GM21447 (cell line): Measurements from ENCODE around the gene ULK1.
A peak's percentile ranks its signal among the peaks of the same experiment; 100 is the strongest.

Source experiments
- ATAC-seq: cut with Tn5 transposase; IDR thresholded peaks from one replicate; pipeline ENCODE4 v1.9.1; 2021; ENCODE audit not compliant: unreplicated experiment

ULK1 gene

DNA sequence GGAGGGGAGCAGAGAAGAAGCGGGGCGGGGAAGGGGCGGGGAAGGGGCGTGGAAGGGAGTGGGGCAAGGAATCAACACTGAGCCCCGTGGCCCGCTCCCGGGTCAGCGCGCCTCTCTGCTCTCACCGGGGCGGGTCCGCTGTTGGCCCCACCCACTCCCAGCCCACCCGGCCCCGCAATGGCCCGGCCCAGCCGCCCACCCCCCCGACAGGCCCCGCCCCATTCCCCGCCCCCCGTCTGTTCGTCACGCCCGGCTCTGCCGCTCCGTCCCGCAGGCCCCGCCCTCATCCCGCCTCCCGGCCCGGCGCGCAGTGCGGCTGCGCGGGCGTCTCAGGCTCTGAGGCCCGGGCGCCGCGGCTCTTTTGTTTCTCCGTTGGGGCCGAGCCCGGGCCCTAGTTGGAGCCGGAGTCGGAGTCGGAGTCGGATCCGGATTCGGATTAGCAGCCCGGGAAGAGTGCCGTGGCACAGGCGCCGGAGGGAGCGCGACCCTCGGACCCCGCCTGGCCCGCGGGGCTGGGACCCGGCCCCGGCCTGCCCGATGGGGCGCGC lies at the start of gene ULK1:
ULK1 (plus strand) TSS at position 310 of the 548 bp plus-strand sequence. CDS start 380 bp downstream, outside the sequence.
- ATAC-seq = peak; percentile 67

DNA sequence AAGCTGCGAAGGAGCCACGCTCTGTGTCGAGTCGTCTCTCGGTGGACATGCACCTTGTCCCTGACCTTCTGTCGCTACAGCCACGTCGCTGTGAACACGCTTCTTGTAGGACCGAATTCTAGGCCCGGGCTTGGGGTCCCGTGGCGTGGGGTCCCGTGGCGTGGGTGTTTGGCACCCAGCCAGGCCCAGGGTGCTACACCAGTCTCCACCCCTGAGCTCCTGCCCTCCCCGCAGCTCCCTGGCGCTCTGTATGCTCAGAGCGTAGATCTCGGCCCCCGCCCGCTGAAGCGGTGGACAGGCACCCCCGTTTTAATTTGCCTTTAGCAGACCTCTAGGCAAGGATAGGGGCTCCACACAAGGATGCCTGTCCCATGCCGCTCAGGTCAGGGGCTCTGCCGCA lies 49.8 kb upstream of the ULK1 start:
- ATAC-seq = no peak

DNA sequence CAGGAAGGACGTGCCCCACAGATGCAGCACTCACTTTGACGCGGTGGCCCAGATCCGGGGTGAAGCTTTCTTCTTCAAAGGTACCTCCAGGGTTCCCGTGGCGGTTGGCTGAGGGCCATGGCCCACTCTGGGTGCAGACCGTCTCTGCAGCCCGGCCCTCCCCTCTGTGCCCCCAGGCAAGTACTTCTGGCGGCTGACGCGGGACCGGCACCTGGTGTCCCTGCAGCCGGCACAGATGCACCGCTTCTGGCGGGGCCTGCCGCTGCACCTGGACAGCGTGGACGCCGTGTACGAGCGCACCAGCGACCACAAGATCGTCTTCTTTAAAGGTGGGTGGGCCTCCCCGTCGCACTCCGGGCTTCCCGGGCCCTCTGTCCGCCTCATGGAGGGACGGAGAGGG lies 49.3 kb upstream of the ULK1 start:
- no peak for ATAC-seq

DNA sequence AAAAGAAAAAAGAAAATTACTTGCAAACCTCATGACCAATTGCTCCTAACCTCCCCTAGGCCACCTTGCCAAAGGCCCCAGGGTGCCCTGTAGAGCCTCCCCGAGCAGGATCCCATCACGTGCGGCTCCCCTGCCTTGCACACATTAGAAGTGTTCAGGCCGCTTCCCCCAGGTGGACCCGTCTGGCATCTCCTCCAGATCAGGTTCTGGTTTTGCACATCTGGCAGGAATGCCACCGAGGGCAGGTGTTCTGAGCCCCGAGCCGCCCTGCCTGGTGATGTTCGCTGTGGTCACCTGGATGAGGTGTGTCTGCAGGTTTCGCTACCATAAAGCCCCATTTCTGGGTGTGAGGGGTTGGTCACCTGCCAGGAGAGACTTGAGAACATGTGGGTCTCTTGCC lies 47.0 kb upstream of the ULK1 start:
- ATAC-seq = no peak

DNA sequence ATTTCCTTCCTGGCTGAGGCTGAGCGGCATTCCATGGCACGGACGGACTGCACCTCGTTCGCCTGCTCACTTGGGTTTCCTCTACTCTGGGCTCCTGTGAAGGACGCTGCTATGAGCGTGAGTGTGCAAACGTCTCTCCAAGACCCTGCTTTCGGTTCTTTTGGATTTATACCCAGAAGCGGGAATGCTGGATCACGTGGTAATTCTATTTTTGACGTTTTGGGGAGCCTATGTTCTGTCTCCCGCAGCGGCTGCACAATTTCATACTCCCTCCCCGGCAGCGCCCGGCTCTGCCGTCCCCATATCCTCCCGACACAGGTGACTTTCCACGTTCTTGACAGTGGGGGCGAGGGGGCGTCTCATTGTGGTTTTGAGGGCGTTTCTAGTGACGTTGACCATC lies 45.7 kb upstream of the ULK1 start:
- ATAC-seq = no peak

DNA sequence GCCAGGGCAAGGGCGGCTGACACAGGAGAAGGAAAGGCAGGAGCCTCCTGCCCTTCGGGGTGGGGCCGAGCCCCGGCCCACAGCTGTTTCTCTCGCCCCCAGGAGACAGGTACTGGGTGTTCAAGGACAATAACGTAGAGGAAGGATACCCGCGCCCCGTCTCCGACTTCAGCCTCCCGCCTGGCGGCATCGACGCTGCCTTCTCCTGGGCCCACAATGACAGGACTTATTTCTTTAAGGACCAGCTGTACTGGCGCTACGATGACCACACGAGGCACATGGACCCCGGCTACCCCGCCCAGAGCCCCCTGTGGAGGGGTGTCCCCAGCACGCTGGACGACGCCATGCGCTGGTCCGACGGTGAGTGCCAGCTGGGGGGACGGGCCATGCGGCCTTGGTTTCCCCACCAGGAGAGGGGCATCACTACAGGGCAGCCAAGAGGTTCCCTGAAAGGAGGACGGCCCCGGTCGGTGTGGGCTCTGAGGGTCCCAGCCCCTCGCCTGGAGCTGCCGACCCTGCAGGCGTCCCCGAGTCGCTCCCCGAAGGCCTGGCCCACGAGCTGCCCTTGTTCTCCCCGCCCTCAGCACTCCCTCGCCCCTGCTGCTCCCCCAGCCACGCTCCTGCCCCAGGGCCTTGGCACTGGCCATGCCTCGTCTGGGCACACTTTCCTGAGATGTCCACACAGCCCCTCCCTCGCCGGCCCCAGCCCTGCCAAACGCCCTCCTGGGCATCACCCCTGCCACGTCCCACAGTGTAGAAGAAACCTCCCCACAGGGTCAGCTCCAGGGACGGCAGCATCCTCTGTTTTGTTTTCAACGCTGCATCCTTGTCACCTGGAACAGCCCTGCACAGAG lies 44.5 kb upstream of the ULK1 start:
- no peak for ATAC-seq

DNA sequence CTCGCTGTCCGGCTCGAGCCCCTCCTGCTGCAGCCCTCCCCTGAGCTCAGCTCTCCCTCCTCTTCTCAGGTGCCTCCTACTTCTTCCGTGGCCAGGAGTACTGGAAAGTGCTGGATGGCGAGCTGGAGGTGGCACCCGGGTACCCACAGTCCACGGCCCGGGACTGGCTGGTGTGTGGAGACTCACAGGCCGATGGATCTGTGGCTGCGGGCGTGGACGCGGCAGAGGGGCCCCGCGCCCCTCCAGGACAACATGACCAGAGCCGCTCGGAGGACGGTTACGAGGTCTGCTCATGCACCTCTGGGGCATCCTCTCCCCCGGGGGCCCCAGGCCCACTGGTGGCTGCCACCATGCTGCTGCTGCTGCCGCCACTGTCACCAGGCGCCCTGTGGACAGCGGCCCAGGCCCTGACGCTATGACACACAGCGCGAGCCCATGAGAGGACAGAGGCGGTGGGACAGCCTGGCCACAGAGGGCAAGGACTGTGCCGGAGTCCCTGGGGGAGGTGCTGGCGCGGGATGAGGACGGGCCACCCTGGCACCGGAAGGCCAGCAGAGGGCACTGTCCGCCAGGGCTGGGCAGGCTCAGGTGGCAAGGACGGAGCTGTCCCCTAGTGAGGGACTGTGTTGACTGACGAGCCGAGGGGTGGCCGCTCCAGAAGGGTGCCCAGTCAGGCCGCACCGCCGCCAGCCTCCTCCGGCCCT lies 43.4 kb upstream of the ULK1 start:
- no peak for ATAC-seq

DNA sequence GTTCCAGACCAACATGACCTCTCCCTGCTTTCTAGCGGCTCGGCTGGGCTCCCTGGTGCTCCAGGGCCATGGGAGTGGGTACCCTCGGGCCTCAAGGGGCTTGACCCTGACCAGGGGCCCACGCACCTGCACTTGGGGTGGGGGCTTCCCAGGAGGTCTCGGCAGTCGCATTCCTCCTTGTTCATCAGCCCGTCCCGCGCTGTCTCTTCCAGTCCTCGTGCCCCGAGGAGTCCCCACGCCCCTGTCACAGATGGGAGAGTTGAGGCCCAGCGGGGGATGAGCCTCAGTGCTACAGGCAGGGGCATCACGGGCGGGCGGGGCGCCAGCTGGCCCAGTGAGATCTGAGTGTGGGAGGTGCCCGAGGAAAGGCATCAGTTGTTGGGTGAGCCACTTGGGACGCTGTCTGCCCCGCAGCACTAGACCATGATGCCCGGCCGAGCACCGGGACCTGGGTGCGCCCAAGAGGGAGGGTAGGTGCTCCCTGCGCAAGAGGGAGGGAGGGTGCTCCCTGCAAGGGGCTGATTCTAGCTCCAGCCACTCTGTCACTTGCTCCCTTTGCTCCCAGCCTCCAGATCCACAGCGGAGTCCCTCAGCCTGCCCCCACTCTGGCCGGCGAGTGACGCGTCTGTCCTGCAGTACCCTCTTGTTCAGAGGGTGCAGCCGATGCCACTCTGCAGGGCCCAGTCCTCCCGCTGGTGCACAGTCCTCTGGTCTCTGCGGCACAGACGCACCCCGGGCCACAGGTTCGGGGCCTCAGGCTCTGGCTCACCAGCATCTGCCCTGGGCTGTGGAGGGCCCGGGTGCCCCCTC lies 42.5 kb upstream of the ULK1 start:
- ATAC-seq = no peak

DNA sequence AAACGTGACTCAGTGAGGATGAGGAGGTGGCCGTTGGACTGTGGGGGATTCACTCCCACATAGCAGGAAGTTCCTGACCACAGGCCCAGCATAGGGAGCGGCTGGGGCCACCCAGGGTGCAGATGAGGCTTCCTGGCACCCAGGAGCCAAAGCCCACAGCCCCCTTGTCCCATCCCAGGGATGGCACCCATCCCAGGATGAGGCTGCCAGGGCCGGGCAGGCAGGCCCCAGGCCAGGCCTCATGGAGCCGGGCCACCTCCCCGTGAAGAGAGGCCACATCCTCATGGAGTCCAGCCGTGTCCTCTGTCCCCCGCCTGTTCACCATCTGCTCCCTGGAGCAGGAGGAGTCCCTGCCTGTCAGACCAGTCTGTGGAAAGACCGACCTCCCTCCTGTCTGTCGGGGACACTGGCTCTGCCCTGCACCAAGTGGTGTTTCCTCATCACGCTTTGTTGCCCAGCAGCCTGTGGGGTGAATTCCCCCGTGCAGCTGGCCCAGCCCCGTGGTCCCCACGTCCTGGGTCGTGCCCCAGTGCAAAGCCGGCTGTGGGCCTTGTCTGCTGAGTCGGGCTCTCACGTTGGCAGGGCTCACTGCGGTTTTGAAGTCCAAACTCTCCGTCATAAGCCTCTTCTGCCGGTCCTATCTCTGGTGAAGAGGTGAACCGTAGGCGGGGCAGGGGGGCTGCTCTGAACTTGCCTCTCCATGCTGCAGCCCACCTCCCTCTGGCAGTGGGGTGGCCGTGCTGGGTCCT lies 41.7 kb upstream of the ULK1 start:
- ATAC-seq = no peak

DNA sequence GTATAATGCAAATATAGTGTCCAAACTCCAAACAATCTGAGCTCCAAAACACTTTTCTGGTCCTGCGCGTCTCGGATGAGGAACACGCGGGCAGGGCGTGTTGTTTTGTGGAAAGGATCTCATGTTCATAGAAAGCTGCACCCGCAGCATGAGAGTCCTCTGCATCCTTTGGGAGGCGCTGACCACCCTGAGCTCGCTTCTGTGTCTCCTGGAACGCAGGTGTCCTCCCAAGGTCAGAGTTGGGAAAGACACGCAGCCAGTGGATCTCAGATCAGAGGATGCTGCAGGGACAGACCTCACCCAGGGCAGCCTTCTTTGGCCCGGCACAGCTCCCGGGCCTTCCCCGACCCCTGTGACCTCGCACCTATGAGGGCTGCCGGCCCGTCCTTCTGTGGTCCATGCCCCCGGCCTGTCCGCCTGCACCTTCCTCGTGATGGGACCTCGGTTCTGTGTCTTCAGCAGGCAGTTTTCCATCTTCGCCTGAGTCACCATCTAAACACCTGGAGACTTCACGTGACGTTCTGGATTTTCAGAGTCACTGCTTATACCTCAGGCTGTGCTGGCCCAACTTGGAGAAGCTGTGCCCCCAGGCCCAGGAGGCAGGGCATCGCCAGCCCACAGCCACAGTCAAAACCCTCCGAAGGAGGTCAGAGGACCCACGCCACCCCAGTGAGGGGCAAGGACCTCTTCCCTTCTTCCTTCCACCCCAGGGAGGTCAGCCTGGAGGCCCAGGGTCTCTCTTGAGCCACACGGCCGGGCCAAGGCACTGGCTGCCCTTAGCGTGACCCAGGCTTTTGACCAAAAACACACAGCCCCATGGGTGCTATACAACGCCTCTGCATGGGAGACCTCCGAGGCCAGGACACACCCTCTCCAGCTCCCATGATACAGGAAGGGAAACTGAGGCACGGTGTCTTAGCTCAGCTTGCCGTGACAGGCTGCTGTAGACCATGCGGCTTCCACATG lies 40.3 kb upstream of the ULK1 start:
- no peak for ATAC-seq

DNA sequence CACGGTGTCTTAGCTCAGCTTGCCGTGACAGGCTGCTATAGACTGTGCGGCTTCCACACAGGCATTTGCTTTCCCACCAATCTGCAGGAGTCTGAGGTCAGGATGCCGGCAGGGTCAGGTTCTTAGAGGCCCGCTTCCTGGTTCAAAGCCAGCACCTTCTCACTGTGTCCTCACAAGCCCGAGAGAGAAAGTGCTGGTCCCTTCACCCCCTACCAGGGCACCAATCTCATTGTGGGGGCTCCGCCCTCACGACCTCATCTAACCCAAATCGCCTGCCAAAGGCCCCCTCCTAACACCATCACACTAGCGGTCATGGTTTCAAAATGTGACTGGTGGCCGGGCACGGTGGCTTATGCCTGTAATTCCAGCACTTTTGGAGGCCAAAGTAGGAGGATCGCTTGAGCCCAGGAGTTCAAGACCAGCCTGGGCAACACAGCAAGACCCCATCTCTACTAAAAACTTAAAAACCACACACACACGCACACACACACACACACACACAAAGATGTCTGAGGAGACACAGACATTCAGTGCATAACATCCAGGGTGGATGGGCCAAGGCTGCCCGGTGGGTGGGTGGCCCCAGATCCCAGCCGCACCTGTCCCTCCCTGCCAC lies 39.5 kb upstream of the ULK1 start:
- ATAC-seq = no peak

DNA sequence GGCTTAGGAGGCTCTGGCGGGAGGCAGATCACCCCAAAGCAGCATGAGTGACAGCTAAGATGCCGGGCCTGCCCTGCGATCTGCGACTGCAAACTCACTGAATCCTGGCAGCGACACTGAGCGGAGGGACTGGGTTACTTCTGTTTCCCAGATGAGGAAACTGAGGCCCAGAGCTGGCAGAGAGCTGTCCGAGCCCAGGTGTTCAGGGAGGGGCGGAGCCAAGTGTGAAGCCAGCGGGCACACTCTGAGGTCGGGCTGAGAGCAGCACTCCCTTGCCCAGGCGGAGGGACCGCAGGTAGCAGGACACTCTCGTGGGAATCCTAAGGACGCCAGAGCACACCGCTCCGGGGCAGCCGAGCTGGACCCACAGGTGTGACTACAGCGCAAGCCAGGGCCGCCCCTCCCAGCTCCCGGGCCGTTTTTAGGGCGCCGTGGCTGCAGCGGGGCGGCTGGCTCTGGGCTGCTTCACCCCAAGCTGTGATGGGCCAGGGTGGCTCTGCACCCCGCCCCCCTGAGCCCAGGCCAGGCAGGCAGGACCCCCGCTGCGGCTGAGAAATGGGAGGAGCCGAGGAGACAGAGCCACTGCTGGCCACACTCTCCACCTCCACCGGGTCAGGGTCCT lies 38.8 kb upstream of the ULK1 start:
- no peak for ATAC-seq

DNA sequence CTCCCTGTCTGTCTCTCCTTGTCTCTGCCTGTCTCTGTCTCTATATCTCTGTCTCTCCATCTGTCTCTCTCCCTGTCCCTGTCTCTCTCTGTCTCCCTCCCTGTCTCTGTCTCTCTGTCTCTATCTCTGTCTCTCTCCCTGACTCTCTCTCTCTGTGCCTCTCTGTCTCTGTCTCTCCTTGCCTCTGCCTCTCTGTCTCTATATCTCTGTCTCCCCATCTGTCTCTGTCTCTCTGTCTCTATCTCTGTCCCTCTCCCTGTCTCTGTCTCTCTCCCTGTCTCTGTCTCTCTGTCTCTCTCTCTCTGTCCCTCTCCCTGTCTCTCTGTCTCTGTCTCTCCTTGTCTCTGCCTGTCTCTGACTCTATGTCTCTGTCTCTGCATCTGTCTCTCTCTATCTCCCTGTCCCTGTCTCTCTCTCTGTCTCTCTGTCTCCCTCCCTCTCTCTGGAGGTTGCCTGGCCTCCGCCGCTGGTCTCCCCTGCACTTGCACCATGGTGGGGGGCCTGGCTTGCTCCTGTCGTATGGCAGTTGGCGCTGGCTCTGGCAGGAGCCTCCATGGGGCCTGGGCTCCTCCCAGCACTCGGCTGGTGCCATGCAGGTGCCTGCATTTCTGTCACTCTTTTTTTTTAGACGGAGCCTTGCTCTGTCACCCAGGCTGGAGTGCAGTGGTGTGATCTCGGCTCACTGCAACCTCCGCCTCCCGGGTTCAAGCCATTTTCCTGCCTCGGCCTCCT lies 37.9 kb upstream of the ULK1 start:
- no peak for ATAC-seq

DNA sequence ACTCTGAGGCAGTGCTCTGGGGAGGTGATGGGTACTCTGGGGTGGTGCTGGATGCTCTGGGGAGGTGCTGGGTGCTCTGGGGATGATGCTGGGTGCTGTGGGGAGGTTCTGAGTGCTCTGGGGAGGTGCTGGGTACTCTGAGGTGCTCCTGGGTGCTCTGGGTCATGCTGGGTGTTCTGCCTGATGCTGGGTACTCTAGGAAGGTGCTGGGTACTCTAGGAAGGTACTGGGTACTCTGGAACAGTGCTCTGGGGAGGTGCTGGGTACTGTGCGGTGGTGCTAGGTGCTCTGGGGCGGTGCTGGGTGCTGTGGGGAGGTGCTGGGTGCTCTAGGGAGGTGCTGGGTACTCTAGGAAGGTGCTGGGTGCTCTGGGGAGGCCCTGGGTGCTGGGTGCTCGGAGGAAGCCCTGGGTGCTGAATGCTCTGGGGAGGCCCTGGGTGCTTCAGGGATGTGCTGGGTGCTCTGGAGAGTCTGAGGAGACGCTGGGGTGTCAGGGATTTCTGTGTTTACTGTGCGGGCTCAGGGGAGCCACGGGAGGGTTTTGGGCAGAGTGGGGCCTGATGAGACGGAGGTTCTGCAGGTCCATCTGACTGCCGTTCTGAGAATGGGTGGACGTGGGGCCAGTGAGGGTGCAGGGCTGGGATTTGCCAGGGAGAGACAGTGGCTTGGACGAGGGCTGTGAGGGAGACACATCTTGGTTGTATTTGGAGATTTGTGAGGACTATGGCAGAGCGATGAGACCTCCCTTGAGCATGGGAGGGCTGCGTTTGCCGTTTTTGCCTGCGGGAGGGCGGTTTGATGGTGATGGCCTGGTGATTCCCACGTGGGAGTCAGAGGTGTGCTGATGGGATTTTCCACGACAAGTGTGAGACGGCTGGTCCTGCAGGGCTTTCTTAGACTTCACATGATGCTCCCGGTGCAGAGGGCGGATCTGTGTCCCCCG lies 36.2 kb upstream of the ULK1 start:
- no peak for ATAC-seq

DNA sequence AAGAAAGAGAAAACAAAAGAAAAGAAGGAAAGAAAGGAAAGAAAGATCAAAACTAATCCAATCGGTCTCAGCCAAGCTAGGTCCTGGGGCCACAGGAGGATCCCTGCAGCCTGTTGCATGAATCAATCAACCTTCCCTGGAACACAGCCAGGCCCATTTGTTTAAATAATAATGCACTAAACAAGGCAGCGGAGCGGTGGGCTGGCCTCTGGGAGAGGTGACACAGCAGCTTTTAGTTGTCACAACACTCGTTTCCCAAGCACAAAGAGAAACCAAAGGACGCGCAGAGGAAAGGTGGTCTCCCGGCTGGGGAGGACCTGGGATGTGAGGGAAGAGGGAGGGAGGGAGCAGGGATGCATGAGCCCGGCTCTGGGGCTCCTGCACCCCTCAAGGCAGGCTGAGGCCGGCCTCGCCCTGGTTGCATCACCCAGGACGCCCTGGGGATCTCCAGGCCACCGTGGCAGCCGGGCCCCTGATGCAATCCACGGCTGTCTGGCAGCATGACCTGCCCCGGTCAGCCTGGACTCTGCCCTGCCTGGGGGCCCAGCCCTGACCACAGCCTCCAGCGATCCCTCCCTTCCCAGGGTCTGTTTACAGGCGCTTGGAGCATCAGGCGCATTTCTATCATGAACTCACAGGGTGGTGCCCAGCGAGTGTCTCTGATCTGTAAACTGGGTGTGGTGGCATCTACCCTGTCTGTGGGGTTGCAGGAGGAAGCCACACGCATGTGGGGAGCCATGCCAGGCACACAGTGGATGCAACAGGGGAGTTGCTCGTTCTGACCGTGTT lies 33.8 kb upstream of the ULK1 start:
- no peak for ATAC-seq
